Activated naive CD8-positive, alpha-beta T cell treated with anti-CD3 and anti-CD28 coated beads for 36 hours (primary cell): ENCODE results near the gene LINC00305. TPM values are rescaled to one million over a fixed set of nuclear protein-coding genes. Genes with fewer than 3 reads are reported as not detected.

Source experiments
- DNase-seq: peaks from one replicate; pipeline ENCODE4 v3.0.0; 2021
- H3K27ac Mint-ChIP-seq: one replicate; pipeline ENCODE4 v1.8.0; 2022; ENCODE audit warnings: mild to moderate bottlenecking, moderate library complexity, mixed read lengths
- H3K27me3 Mint-ChIP-seq: one replicate; pipeline ENCODE4 v1.8.0; 2022; ENCODE audit warnings: mild to moderate bottlenecking, mixed read lengths
- H3K36me3 Mint-ChIP-seq: one replicate; pipeline ENCODE4 v1.8.0; 2021; ENCODE audit warnings: mild to moderate bottlenecking, mixed read lengths
- H3K4me1 Mint-ChIP-seq: one replicate; pipeline ENCODE4 v1.8.0; 2021; ENCODE audit warnings: mixed read lengths
- H3K4me3 Mint-ChIP-seq: one replicate; pipeline ENCODE4 v1.8.0; 2022; ENCODE audit warnings: mild to moderate bottlenecking, moderate library complexity, mixed read lengths
- H3K9me3 Mint-ChIP-seq: one replicate; pipeline ENCODE4 v1.8.0; 2022; ENCODE audit warnings: mixed read lengths
- total RNA-seq, 2 experiments: library from RNA; stranded (reverse); gene quantifications; one replicate each; pipeline ENCODE4 v1.2.3, GENCODE V29; 2021

Gene LINC00305
- total RNA-seq, 2 experiments from 2014 or later = not detected

GRCh38 chr18:64094210-64094609 lies 54.7 kb downstream of the LINC00305 start:
- no peak overlapping the region for H3K27ac Mint-ChIP-seq
- H3K27me3 Mint-ChIP-seq = peaks cover 12% of the 10 kb centered on the region
- no peak for DNase-seq
- no peaks in the 10 kb centered on the region for H3K4me1 Mint-ChIP-seq
- H3K4me3 Mint-ChIP-seq = no peak overlapping the region
- no peaks in the 10 kb centered on the region for H3K36me3 Mint-ChIP-seq
- no peaks in the 10 kb centered on the region for H3K9me3 Mint-ChIP-seq

GRCh38 chr18:64091526-64091925 lies 57.4 kb downstream of the LINC00305 start:
- H3K27ac Mint-ChIP-seq = no peak overlapping the region

GRCh38 chr18:64090876-64091275 lies 58.0 kb downstream of the LINC00305 start:
- Mint-ChIP-seq H3K27ac (no peak overlapping the region), H3K27me3 (peaks cover 12% of the 10 kb centered on the region), H3K4me3 (no peak overlapping the region), H3K9me3 (no peaks in the 10 kb centered on the region), H3K4me1 (no peaks in the 10 kb centered on the region), H3K36me3 (no peaks in the 10 kb centered on the region)
- no peak for DNase-seq

More at GRCh38 chr18:64091526-64091925, 57.4 kb downstream of the LINC00305 start:
- no peaks in the 10 kb centered on the region for H3K4me1 Mint-ChIP-seq
- no peak overlapping the region for H3K4me3 Mint-ChIP-seq
- H3K9me3 Mint-ChIP-seq = no peaks in the 10 kb centered on the region
- H3K27me3 Mint-ChIP-seq = peaks cover 12% of the 10 kb centered on the region
- no peaks in the 10 kb centered on the region for H3K36me3 Mint-ChIP-seq
- DNase-seq = no peak

- no peak overlapping the region for H3K4me3 Mint-ChIP-seq
- H3K36me3 Mint-ChIP-seq = no peaks in the 10 kb centered on the region
- peaks cover 5% of the 10 kb centered on the region for H3K27me3 Mint-ChIP-seq
- no peak for DNase-seq
- H3K4me1 Mint-ChIP-seq = no peaks in the 10 kb centered on the region
- H3K27ac Mint-ChIP-seq = no peak overlapping the region
- H3K9me3 Mint-ChIP-seq = no peaks in the 10 kb centered on the region
These were observed 65.0 kb downstream of the LINC00305 start for GRCh38 chr18:64083916-64084315.

- no peak for DNase-seq
- H3K36me3 Mint-ChIP-seq = no peaks in the 10 kb centered on the region
- no peak overlapping the region for H3K27ac Mint-ChIP-seq
- no peaks in the 10 kb centered on the region for H3K4me1 Mint-ChIP-seq
- H3K4me3 Mint-ChIP-seq = no peak overlapping the region
- H3K27me3 Mint-ChIP-seq = peaks cover 8% of the 10 kb centered on the region
- H3K9me3 Mint-ChIP-seq = no peaks in the 10 kb centered on the region
These were observed 66.4 kb downstream of the LINC00305 start for GRCh38 chr18:64082513-64082912.

GRCh38 chr18:64082054-64082453 lies 66.8 kb downstream of the LINC00305 start:
- DNase-seq = no peak
- no peak overlapping the region for H3K4me3 Mint-ChIP-seq
- no peaks in the 10 kb centered on the region for H3K36me3 Mint-ChIP-seq
- no peak overlapping the region for H3K27ac Mint-ChIP-seq
- H3K27me3 Mint-ChIP-seq = peaks cover 8% of the 10 kb centered on the region
- H3K9me3 Mint-ChIP-seq = no peaks in the 10 kb centered on the region
- H3K4me1 Mint-ChIP-seq = no peaks in the 10 kb centered on the region

- Mint-ChIP-seq H3K36me3 (no peaks in the 10 kb centered on the region), H3K4me1 (no peaks in the 10 kb centered on the region), H3K27ac (no peak overlapping the region), H3K27me3 (peaks cover 12% of the 10 kb centered on the region), H3K4me3 (no peak overlapping the region), H3K9me3 (peaks cover 3% of the 10 kb centered on the region)
- DNase-seq = no peak
These were observed 74.9 kb downstream of the LINC00305 start for GRCh38 chr18:64073971-64074370.

- DNase-seq = no peak
- Mint-ChIP-seq H3K9me3 (peaks cover 4% of the 10 kb centered on the region), H3K4me1 (no peaks in the 10 kb centered on the region), H3K27ac (no peak overlapping the region), H3K4me3 (no peak overlapping the region), H3K36me3 (no peaks in the 10 kb centered on the region), H3K27me3 (peaks cover 3% of the 10 kb centered on the region)
These were observed 93.9 kb downstream of the LINC00305 start for GRCh38 chr18:64055019-64055418.

GRCh38 chr18:64053246-64053645 lies 95.6 kb downstream of the LINC00305 start:
- H3K4me1 Mint-ChIP-seq = no peaks in the 10 kb centered on the region
- H3K36me3 Mint-ChIP-seq = no peaks in the 10 kb centered on the region
- H3K9me3 Mint-ChIP-seq = no peaks in the 10 kb centered on the region
- H3K27me3 Mint-ChIP-seq = no peaks in the 10 kb centered on the region
- H3K4me3 Mint-ChIP-seq = no peak overlapping the region
- no peak overlapping the region for H3K27ac Mint-ChIP-seq
- no peak for DNase-seq

GRCh38 chr18:64052772-64053171 lies 96.1 kb downstream of the LINC00305 start:
- Mint-ChIP-seq H3K27ac (no peak overlapping the region), H3K4me1 (no peaks in the 10 kb centered on the region), H3K9me3 (no peaks in the 10 kb centered on the region), H3K4me3 (no peak overlapping the region), H3K36me3 (no peaks in the 10 kb centered on the region), H3K27me3 (no peaks in the 10 kb centered on the region)
- DNase-seq = no peak

GRCh38 chr18:64044616-64045015 lies 104.3 kb downstream of the LINC00305 start:
- Mint-ChIP-seq H3K9me3 (peaks cover 1% of the 10 kb centered on the region), H3K36me3 (no peaks in the 10 kb centered on the region), H3K27ac (no peak overlapping the region), H3K4me1 (no peaks in the 10 kb centered on the region), H3K4me3 (no peak overlapping the region), H3K27me3 (no peaks in the 10 kb centered on the region)
- no peak for DNase-seq

- no peaks in the 10 kb centered on the region for H3K36me3 Mint-ChIP-seq
- no peaks in the 10 kb centered on the region for H3K4me1 Mint-ChIP-seq
- H3K27me3 Mint-ChIP-seq = no peaks in the 10 kb centered on the region
- no peak overlapping the region for H3K4me3 Mint-ChIP-seq
- peaks cover 1% of the 10 kb centered on the region for H3K9me3 Mint-ChIP-seq
- DNase-seq = no peak
- H3K27ac Mint-ChIP-seq = no peak overlapping the region
These were observed 106.0 kb downstream of the LINC00305 start for GRCh38 chr18:64042728-64043358.

GRCh38 chr18:64037812-64038414 lies 111.0 kb downstream of the LINC00305 start:
- Mint-ChIP-seq H3K4me3 (no peak overlapping the region), H3K36me3 (no peaks in the 10 kb centered on the region), H3K9me3 (no peaks in the 10 kb centered on the region), H3K27me3 (peaks cover 4% of the 10 kb centered on the region), H3K4me1 (no peaks in the 10 kb centered on the region), H3K27ac (no peak overlapping the region)
- DNase-seq = no peak

GRCh38 chr18:64032312-64032711 lies 116.6 kb downstream of the LINC00305 start:
- Mint-ChIP-seq H3K4me3 (no peak overlapping the region), H3K36me3 (no peaks in the 10 kb centered on the region), H3K9me3 (no peaks in the 10 kb centered on the region), H3K27me3 (peaks cover 30% of the 10 kb centered on the region), H3K27ac (no peak overlapping the region), H3K4me1 (no peaks in the 10 kb centered on the region)
- no peak for DNase-seq

GRCh38 chr18:64031411-64031810 lies 117.5 kb downstream of the LINC00305 start:
- H3K27ac Mint-ChIP-seq = no peak overlapping the region
- no peaks in the 10 kb centered on the region for H3K9me3 Mint-ChIP-seq
- no peaks in the 10 kb centered on the region for H3K4me1 Mint-ChIP-seq
- H3K27me3 Mint-ChIP-seq = peaks cover 26% of the 10 kb centered on the region
- no peaks in the 10 kb centered on the region for H3K36me3 Mint-ChIP-seq
- no peak overlapping the region for H3K4me3 Mint-ChIP-seq
- no peak for DNase-seq
